Measurements from ENCODE around the gene TXNRD1. TPM values are rescaled to one million over a fixed set of nuclear protein-coding genes. Genes with fewer than 3 reads are reported as not detected.

The TXNRD1 gene
- total and polyA plus RNA-seq, 9 donors: 45.0 to 157 (median 77.4) TPM

DNA sequence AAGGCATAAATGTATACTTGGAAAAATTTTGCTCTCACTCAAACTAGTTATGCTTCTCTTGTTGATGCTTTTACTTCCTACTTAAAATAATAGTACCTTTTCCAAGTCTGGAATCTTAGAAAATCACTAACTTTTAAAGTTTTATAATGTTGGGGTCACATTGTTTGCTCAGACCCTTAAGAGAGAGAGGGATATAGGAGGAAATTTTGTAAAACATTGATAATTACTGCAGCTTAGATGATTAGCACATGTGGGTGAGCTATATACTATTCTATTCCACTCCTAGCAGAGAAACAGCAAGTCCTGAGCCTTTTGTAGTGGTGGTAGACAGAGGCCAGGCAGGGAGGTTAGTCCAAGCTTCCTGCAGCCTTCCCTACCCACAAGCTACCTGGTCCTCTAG is 101.4 kb downstream of the TXNRD1 start:
- no peak overlapping the region for H3K27ac ChIP-seq
- no peaks in the 10 kb centered on the region for H3K9me3 ChIP-seq
- H3K36me3 ChIP-seq: no peaks in the 10 kb centered on the region
- H3K4me1 ChIP-seq (ENCODE audit: insufficient read depth): peaks cover 3% of the 10 kb centered on the region
- H3K27me3 ChIP-seq: no peaks in the 10 kb centered on the region
- intact Hi-C loops (cut with DNase I): no loop called here
- DNase-seq: no peak
- TF ChIP-seq POLR2A (IDR thresholded peaks at IDR 0.05) (no peak), EP300 (IDR thresholded peaks at IDR 0.05) (no peak)
- TF ChIP-seq, protein P1, sequence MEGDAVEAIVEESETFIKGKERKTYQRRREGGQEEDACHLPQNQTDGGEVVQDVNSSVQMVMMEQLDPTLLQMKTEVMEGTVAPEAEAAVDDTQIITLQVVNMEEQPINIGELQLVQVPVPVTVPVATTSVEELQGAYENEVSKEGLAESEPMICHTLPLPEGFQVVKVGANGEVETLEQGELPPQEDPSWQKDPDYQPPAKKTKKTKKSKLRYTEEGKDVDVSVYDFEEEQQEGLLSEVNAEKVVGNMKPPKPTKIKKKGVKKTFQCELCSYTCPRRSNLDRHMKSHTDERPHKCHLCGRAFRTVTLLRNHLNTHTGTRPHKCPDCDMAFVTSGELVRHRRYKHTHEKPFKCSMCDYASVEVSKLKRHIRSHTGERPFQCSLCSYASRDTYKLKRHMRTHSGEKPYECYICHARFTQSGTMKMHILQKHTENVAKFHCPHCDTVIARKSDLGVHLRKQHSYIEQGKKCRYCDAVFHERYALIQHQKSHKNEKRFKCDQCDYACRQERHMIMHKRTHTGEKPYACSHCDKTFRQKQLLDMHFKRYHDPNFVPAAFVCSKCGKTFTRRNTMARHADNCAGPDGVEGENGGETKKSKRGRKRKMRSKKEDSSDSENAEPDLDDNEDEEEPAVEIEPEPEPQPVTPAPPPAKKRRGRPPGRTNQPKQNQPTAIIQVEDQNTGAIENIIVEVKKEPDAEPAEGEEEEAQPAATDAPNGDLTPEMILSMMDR (IDR thresholded peaks at IDR 0.05): no peak
- H3K4me3 ChIP-seq: no peak overlapping the region

DNA sequence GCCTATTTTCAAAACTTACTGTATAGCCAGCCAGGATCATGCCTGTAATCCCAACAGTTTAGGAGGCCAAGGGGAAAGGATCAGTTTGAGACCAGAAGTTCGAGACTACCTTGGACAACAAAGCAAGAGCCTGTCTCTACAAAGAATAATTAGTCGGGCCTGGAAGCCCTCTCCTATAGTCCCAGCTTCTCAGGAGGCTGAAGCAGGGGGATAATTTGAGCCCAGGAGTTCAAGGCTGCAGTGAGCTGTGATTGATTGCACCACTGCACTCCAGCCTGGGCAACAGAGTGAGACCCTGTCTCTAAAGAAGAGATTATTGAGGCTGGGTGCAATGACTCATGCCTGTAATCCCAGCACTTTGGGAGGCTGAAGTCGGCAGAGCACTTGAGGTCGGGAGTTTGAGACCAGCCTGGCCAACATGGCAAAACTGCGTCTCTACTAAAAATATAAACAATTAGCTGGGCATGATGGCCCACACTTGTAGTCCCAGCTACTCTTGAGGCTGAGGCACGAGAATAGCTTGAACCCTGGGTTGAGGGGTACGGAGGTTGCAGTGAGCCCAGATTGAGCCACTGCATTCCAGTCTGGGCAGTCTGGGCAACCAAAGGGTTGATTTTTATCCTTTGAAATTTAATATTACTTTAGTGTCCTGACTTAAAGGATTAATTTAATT is 102.1 kb downstream of the TXNRD1 start:
- no peaks in the 10 kb centered on the region for H3K9me3 ChIP-seq
- H3K4me1 ChIP-seq (ENCODE audit: insufficient read depth): peaks cover 3% of the 10 kb centered on the region
- 92 to 95% (median 93%) methylated on average over 7 of the region's 7 CpGs for WGBS, 3 donors
- H3K36me3 ChIP-seq: no peaks in the 10 kb centered on the region
- H3K27me3 ChIP-seq: no peaks in the 10 kb centered on the region
- TF ChIP-seq EP300 (IDR thresholded peaks at IDR 0.05): no peak
- TF ChIP-seq POLR2A (IDR thresholded peaks at IDR 0.05): no peak
- no peak for DNase-seq
- H3K4me3 ChIP-seq: no peak overlapping the region
- intact Hi-C loops (cut with DNase I): no loop called here
- no peak overlapping the region for H3K27ac ChIP-seq

DNA sequence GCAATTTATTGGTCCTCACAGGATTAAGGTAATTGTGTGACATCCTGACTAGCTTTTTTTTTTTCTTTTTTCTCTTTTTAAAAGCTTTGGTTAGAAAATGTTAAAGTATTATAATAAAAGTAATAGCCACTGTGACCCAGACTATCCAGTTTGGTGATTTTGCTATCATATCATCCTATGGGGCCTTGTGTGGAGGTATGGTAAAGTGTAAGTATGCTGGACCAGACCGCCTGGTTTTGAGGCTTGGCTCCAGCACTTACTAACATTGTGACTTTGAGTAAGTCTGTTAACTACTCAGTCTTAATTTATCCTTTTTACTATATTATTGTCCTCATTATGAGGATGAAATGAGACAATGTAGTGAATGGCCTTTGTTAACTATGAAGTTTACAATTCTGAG is 103.4 kb downstream of the TXNRD1 start:
- DNase-seq: no peak
- H3K27ac ChIP-seq: no peak overlapping the region
- 88 to 93% (median 90%) methylated on average over 1 of the region's 1 CpG for WGBS, 3 donors
- TF ChIP-seq, protein P1 (IDR thresholded peaks at IDR 0.05): no peak
- TF ChIP-seq EP300 (IDR thresholded peaks at IDR 0.05) (no peak), POLR2A (IDR thresholded peaks at IDR 0.05) (no peak)
- intact Hi-C loops (cut with DNase I): no loop called here
- H3K36me3 ChIP-seq: no peaks in the 10 kb centered on the region
- H3K9me3 ChIP-seq: no peaks in the 10 kb centered on the region
- no peaks in the 10 kb centered on the region for H3K27me3 ChIP-seq
- H3K4me3 ChIP-seq: no peak overlapping the region
- peaks cover 3% of the 10 kb centered on the region for H3K4me1 ChIP-seq (ENCODE audit: insufficient read depth)

DNA sequence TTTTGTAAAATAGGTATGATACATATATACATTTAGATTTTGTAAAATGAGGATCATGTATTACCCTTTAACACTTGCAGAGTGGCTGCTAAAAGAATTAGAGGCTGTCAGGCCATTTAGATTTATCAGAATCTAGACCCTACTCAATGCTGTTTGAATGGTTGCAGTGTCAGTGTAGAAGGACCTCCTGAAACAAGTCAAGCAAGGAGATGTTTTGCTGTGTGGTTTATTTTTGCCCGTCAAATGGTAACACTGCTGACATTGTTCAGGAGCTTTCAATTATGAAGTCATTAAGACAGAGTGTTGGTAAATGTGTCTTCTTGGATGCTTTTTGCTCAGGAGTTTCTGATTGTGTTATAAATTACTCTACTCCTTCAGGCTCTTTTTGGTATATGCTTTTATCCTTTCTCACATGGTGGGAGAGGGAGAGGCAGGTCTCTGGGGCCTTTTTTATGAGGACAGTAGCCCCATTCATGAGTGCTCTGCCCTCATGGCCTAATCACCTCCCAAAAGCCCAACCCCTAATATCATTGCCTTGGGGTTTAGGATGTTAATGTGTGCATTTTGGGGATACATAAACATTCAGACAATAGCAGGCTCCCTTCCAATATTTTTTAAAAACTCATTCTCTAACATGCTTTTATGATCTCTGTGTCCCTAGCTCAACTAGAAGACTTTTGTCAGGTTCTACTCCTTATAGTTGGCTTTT is 104.5 kb downstream of the TXNRD1 start:
- Histone ChIP-seq H3K4me1 (ENCODE audit: insufficient read depth) (peaks cover 3% of the 10 kb centered on the region), H3K27ac (no peak overlapping the region), H3K36me3 (no peaks in the 10 kb centered on the region), H3K9me3 (no peaks in the 10 kb centered on the region), H3K4me3 (no peak overlapping the region), H3K27me3 (no peaks in the 10 kb centered on the region)
- intact Hi-C loops (cut with DNase I): no loop called here
- no peak for DNase-seq
- TF ChIP-seq POLR2A (IDR thresholded peaks at IDR 0.05) (no peak), EP300 (IDR thresholded peaks at IDR 0.05) (no peak)
- TF ChIP-seq, protein P1 (IDR thresholded peaks at IDR 0.05): no peak
- 94 to 100% (median 94%) methylated on average over 1 of the region's 1 CpG for WGBS, 3 donors

DNA sequence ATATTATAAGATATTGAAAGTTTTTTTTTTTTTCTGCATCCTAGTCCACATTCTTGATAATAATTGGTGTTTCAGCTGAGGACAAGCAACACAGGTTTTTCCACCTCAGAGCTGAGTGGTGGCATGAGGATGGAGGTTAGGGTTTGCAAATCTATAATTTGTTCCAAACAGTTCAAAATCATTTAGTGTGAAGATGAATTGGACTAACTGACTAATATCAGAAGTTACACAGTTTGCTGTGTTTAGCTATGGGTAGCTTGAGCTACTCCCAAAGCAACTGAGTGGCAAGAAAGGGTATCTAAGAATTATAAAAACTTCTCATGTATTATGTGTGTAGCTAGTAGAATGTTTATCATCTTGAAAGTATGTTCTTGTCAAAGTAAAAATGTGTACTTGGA is 105.0 kb downstream of the TXNRD1 start:
- no peak for DNase-seq
- H3K36me3 ChIP-seq: no peaks in the 10 kb centered on the region
- H3K4me3 ChIP-seq: no peak overlapping the region
- H3K27ac ChIP-seq: no peak overlapping the region
- H3K27me3 ChIP-seq: no peaks in the 10 kb centered on the region
- H3K4me1 ChIP-seq (ENCODE audit: insufficient read depth): peaks cover 3% of the 10 kb centered on the region
- intact Hi-C loops (cut with DNase I): no loop called here
- TF ChIP-seq, protein P1 (IDR thresholded peaks at IDR 0.05): no peak
- TF ChIP-seq EP300 (IDR thresholded peaks at IDR 0.05) (no peak), POLR2A (IDR thresholded peaks at IDR 0.05) (no peak)
- no peaks in the 10 kb centered on the region for H3K9me3 ChIP-seq

Data from ovary (tissue), 9 donors.